Activated CD4-positive, alpha-beta T cell treated with anti-CD3 and anti-CD28 coated beads, Interleukin-2, amount 50 U/mL, for 24 hours (primary cell): ENCODE data around the gene N4BP2.
"Not testable (repeated sequence)": the region's sequence is repeated elsewhere in the genome, so short reads cannot be mapped to it uniquely, and the experiment has no call there.

Experiments
- DNase-seq, 2 donors: peaks; one replicate each; pipeline ENCODE4 v3.0.0-alpha.2; 2020; ENCODE audit warnings: low read depth in 1 of 2, low spot score in 1 of 2

Gene N4BP2

GRCh38 chr4:40056716-40057585 is at the start of gene N4BP2:
N4BP2 (plus strand) TSS chr4:40056850; CDS start chr4:40097341, 40,491 bp downstream.
- DNase-seq: peak; percentile 50 to 58

GRCh38 chr4:40016007-40016406 is 40.6 kb upstream of the N4BP2 start:
- no peak for DNase-seq

- no peak for DNase-seq
These were observed 36.4 kb upstream of the N4BP2 start for GRCh38 chr4:40020221-40020620.

- not testable (repeated sequence) for DNase-seq
These were observed 35.5 kb upstream of the N4BP2 start for GRCh38 chr4:40021116-40021515.

GRCh38 chr4:40024049-40024448 is 32.6 kb upstream of the N4BP2 start:
- not testable (repeated sequence) for DNase-seq

GRCh38 chr4:40032785-40033184 is 23.9 kb upstream of the N4BP2 start:
- DNase-seq: no peak

GRCh38 chr4:40033613-40034012 is 23.0 kb upstream of the N4BP2 start:
- no peak for DNase-seq

GRCh38 chr4:40038977-40039376 is 17.7 kb upstream of the N4BP2 start:
- DNase-seq: no peak

GRCh38 chr4:40040908-40041307 is 15.7 kb upstream of the N4BP2 start:
- no peak for DNase-seq

- DNase-seq: no peak
These were observed 12.9 kb upstream of the N4BP2 start for GRCh38 chr4:40043786-40044185.

- peak in 1 of 2 donors; percentile 48 for DNase-seq
These were observed 10.2 kb upstream of the N4BP2 start for GRCh38 chr4:40046311-40046980.

- DNase-seq: no peak
These were observed 3.5 kb upstream of the N4BP2 start for GRCh38 chr4:40053161-40053560.

GRCh38 chr4:40055511-40055862 is 1.2 kb upstream of the N4BP2 start:
- DNase-seq: peak; percentile 3 to 31

- peak; percentile 9 to 23 for DNase-seq
These were observed 561 bp upstream of the N4BP2 start for GRCh38 chr4:40055863-40056715.

GRCh38 chr4:40057586-40058091 is 989 bp downstream of the N4BP2 start:
- peak; percentile 21 to 72 for DNase-seq

- no peak for DNase-seq
These were observed 1.5 kb downstream of the N4BP2 start for GRCh38 chr4:40058121-40058520.

- DNase-seq: no peak
These were observed 2.2 kb downstream of the N4BP2 start for GRCh38 chr4:40058854-40059253.

GRCh38 chr4:40059362-40059761 is 2.7 kb downstream of the N4BP2 start:
- DNase-seq: no peak

- no peak for DNase-seq
These were observed 8.4 kb downstream of the N4BP2 start for GRCh38 chr4:40065010-40065409.

GRCh38 chr4:40066651-40067050 is 10.0 kb downstream of the N4BP2 start:
- no peak for DNase-seq

- no peak for DNase-seq
These were observed 13.7 kb downstream of the N4BP2 start for GRCh38 chr4:40070387-40070786.
